ENCODE measurements around the gene NFYB.
A peak's percentile ranks its signal among the peaks of the same experiment; 100 is the strongest.

The NFYB gene

DNA sequence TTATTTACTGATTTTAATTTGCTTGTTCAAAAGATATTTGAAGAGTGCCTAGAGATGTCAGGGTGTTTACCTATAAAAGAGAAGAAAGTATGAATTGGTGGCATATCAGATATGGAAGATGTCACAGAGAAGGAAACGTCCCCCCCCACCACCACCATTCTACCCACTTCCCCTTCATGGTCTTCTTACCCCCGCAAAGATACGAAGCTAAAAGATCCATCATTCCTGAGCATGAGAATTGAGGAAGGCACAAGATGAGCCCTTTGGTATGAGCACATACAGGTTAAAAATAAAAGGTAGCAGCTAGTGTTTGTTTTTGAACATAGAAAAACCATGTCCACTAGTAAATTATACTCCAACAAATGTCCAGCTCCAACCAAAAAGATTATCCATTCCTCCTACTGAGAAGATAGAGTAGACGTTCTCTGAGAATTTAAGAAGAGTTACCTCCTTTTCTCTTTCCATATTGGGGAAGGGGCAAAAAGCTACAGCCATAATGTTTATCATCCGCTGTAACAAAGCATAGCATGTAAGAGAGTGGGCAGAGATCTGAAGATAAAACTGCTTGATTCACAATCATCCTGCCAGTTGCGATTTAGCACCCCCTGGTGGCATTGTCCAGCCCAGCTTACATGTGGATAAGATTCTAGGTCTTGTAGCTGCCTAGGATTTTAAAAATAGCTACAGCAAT, 29.1 kb downstream of the NFYB start:
- H2BK12ac ChIP-seq (ENCODE audit: low read length) = no peak overlapping the region
- H3K18ac ChIP-seq (ENCODE audit: low read length) = no peak overlapping the region
- H3K14ac ChIP-seq (ENCODE audit: low read length) = no peak overlapping the region
- H2AFZ ChIP-seq (ENCODE audit: insufficient read depth, low read length, poor library complexity) = no peak overlapping the region
- H3K4ac ChIP-seq (ENCODE audit: low read depth, low read length) = no peak overlapping the region
- H3K79me1 ChIP-seq (ENCODE audit: low read length) = no peaks in the 10 kb centered on the region
- H4K8ac ChIP-seq (ENCODE audit: low read depth, low read length) = no peak overlapping the region
- H3K9me3 ChIP-seq (ENCODE audit: insufficient read depth, low read depth, low read length) = no peaks in the 10 kb centered on the region
- no peak overlapping the region for H2BK5ac ChIP-seq (ENCODE audit: low read depth, low read length, poor library complexity)
- H3K9ac ChIP-seq (ENCODE audit: low read length) = no peak overlapping the region
- no peak overlapping the region for H4K91ac ChIP-seq (ENCODE audit: low read depth, low read length)
- DNase-seq = peak; percentile 71 to 91
- H3K36me3 ChIP-seq (ENCODE audit: control insufficient read depth in 1 of 2, insufficient read depth in 2 of 2, low read length in 2 of 2) = no peaks in the 10 kb centered on the region
- H3K27me3 ChIP-seq (ENCODE audit: insufficient read depth, low read length) = no peaks in the 10 kb centered on the region
- H3K4me3 ChIP-seq (ENCODE audit: low read depth, low read length) = no peak overlapping the region
- no peaks in the 10 kb centered on the region for H3K4me1 ChIP-seq (ENCODE audit: control insufficient read depth in 1 of 2, insufficient read depth in 2 of 2, low read length in 2 of 2)
- no peak overlapping the region for H3K27ac ChIP-seq (ENCODE audit: low read depth, low read length)
- no CpG with 5 or more reads among the region's 6 CpGs for WGBS (ENCODE audit: extremely low coverage, insufficient coverage, insufficient read length)
- no peak overlapping the region for H3K4me2 ChIP-seq (ENCODE audit: low read length)
- H2AK5ac ChIP-seq (ENCODE audit: low read length) = no peak overlapping the region
- no peak overlapping the region for H4K12ac ChIP-seq (ENCODE audit: low read depth, low read length)
- no peaks in the 10 kb centered on the region for H3K79me2 ChIP-seq (ENCODE audit: control insufficient read depth, insufficient read depth, low read length, poor library complexity)
- H3K23ac ChIP-seq (ENCODE audit: low read length) = no peak overlapping the region
- no peak overlapping the region for H2BK120ac ChIP-seq (ENCODE audit: insufficient read depth, low read length, poor library complexity)

DNA sequence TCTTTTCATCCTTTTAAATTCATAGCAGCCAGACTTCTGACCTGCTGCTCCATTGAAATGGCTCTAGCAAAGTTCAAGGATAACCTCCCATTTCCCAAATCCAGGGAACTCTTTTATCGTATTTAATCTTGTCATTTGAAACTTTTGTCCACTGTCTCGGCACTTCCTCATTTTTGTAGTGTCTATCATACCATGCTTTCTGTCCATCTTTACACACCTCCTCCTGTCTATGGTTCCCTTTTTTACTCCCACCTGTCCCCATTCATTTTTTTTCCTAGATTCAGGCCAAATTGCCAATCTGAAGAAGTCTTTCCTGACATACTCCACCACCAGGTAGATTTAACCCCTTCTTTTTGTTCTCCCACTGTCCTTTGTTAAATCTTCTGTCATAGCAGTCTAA, 31.0 kb downstream of the NFYB start:
- H3K18ac ChIP-seq (ENCODE audit: low read length) = no peak overlapping the region
- peak in 1 of 2 donors; percentile 32 for DNase-seq
- no peak overlapping the region for H3K4me3 ChIP-seq (ENCODE audit: low read depth, low read length)
- no peak overlapping the region for H4K12ac ChIP-seq (ENCODE audit: low read depth, low read length)
- no peak overlapping the region for H3K4ac ChIP-seq (ENCODE audit: low read depth, low read length)
- no peak overlapping the region for H2BK5ac ChIP-seq (ENCODE audit: low read depth, low read length, poor library complexity)
- no peak overlapping the region for H3K4me2 ChIP-seq (ENCODE audit: low read length)
- no peaks in the 10 kb centered on the region for H3K27me3 ChIP-seq (ENCODE audit: insufficient read depth, low read length)
- H3K9me3 ChIP-seq (ENCODE audit: insufficient read depth, low read depth, low read length) = no peaks in the 10 kb centered on the region
- no peaks in the 10 kb centered on the region for H3K4me1 ChIP-seq (ENCODE audit: control insufficient read depth in 1 of 2, insufficient read depth in 2 of 2, low read length in 2 of 2)
- no peaks in the 10 kb centered on the region for H3K36me3 ChIP-seq (ENCODE audit: control insufficient read depth in 1 of 2, insufficient read depth in 2 of 2, low read length in 2 of 2)
- no peak overlapping the region for H4K91ac ChIP-seq (ENCODE audit: low read depth, low read length)
- no peak overlapping the region for H2AK5ac ChIP-seq (ENCODE audit: low read length)
- WGBS (ENCODE audit: extremely low coverage, insufficient coverage, insufficient read length) = no CpG with 5 or more reads among the region's 2 CpGs
- no peaks in the 10 kb centered on the region for H3K79me1 ChIP-seq (ENCODE audit: low read length)
- no peak overlapping the region for H2AFZ ChIP-seq (ENCODE audit: insufficient read depth, low read length, poor library complexity)
- no peak overlapping the region for H3K9ac ChIP-seq (ENCODE audit: low read length)
- H2BK12ac ChIP-seq (ENCODE audit: low read length) = no peak overlapping the region
- H3K23ac ChIP-seq (ENCODE audit: low read length) = no peak overlapping the region
- no peak overlapping the region for H2BK120ac ChIP-seq (ENCODE audit: insufficient read depth, low read length, poor library complexity)
- no peak overlapping the region for H3K27ac ChIP-seq (ENCODE audit: low read depth, low read length)
- no peak overlapping the region for H3K14ac ChIP-seq (ENCODE audit: low read length)
- H4K8ac ChIP-seq (ENCODE audit: low read depth, low read length) = no peak overlapping the region
- H3K79me2 ChIP-seq (ENCODE audit: control insufficient read depth, insufficient read depth, low read length, poor library complexity) = no peaks in the 10 kb centered on the region

DNA sequence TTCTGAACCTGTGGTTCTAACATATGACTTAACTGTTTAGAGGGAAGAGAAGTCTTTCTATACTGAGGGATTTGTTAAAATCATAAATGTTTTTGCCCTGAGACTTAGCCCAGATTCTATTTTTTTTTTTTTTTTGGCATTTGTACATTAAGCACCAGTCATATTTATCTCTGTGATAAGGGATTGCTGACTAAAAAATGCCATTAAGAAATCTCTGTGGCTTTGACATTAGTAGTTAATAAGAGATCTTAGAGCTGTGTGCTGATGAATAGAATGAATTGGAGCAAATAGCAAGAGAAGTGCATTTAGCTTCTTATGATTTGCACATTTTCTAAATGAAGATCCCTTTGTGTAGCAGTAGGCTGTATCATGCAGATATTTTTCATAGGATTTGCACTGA, 32.5 kb downstream of the NFYB start:
- H3K18ac ChIP-seq (ENCODE audit: low read length) = no peak overlapping the region
- H3K14ac ChIP-seq (ENCODE audit: low read length) = no peak overlapping the region
- H3K4ac ChIP-seq (ENCODE audit: low read depth, low read length) = no peak overlapping the region
- no peaks in the 10 kb centered on the region for H3K79me1 ChIP-seq (ENCODE audit: low read length)
- no peak overlapping the region for H3K9ac ChIP-seq (ENCODE audit: low read length)
- no peak overlapping the region for H4K8ac ChIP-seq (ENCODE audit: low read depth, low read length)
- H2AK5ac ChIP-seq (ENCODE audit: low read length) = no peak overlapping the region
- H3K27ac ChIP-seq (ENCODE audit: low read depth, low read length) = no peak overlapping the region
- DNase-seq = no peak
- H3K23ac ChIP-seq (ENCODE audit: low read length) = no peak overlapping the region
- H3K4me1 ChIP-seq (ENCODE audit: control insufficient read depth in 1 of 2, insufficient read depth in 2 of 2, low read length in 2 of 2) = no peaks in the 10 kb centered on the region
- H3K79me2 ChIP-seq (ENCODE audit: control insufficient read depth, insufficient read depth, low read length, poor library complexity) = no peaks in the 10 kb centered on the region
- no peak overlapping the region for H2BK5ac ChIP-seq (ENCODE audit: low read depth, low read length, poor library complexity)
- H3K9me3 ChIP-seq (ENCODE audit: insufficient read depth, low read depth, low read length) = no peaks in the 10 kb centered on the region
- H3K27me3 ChIP-seq (ENCODE audit: insufficient read depth, low read length) = no peaks in the 10 kb centered on the region
- H3K36me3 ChIP-seq (ENCODE audit: control insufficient read depth in 1 of 2, insufficient read depth in 2 of 2, low read length in 2 of 2) = peaks cover 0 to 3% of the 10 kb centered on the region in 2 experiments
- no peak overlapping the region for H4K91ac ChIP-seq (ENCODE audit: low read depth, low read length)
- no peak overlapping the region for H2BK120ac ChIP-seq (ENCODE audit: insufficient read depth, low read length, poor library complexity)
- H2BK12ac ChIP-seq (ENCODE audit: low read length) = no peak overlapping the region
- H2AFZ ChIP-seq (ENCODE audit: insufficient read depth, low read length, poor library complexity) = no peak overlapping the region
- no peak overlapping the region for H4K12ac ChIP-seq (ENCODE audit: low read depth, low read length)
- no peak overlapping the region for H3K4me2 ChIP-seq (ENCODE audit: low read length)
- H3K4me3 ChIP-seq (ENCODE audit: low read depth, low read length) = no peak overlapping the region

DNA sequence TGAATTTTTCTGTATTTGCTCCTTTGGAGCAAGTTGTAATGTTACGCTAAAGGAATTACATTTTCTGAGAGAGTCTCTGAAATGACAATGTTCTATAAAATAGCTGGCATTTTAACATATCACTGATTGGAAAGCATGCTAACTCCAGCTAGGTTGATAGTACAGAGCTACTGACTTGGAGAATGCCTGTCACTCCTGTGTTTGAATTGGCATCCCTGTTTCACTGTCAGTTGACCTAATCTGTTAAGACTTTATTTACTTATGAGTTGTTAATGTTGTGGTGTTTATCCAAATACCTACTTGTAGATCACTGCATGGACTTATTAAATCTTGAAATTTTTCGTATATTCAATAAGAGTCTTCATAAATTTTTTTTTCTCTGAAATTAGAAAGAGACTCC, 40.1 kb downstream of the NFYB start:
- no peaks in the 10 kb centered on the region for H3K4me1 ChIP-seq (ENCODE audit: control insufficient read depth in 1 of 2, insufficient read depth in 2 of 2, low read length in 2 of 2)
- H3K79me1 ChIP-seq (ENCODE audit: low read length) = no peaks in the 10 kb centered on the region
- H3K23ac ChIP-seq (ENCODE audit: low read length) = no peak overlapping the region
- H2AK5ac ChIP-seq (ENCODE audit: low read length) = no peak overlapping the region
- H3K79me2 ChIP-seq (ENCODE audit: control insufficient read depth, insufficient read depth, low read length, poor library complexity) = no peaks in the 10 kb centered on the region
- H3K4me3 ChIP-seq (ENCODE audit: low read depth, low read length) = no peak overlapping the region
- H2BK5ac ChIP-seq (ENCODE audit: low read depth, low read length, poor library complexity) = no peak overlapping the region
- no peak overlapping the region for H4K12ac ChIP-seq (ENCODE audit: low read depth, low read length)
- H3K27me3 ChIP-seq (ENCODE audit: insufficient read depth, low read length) = no peaks in the 10 kb centered on the region
- H3K36me3 ChIP-seq (ENCODE audit: control insufficient read depth in 1 of 2, insufficient read depth in 2 of 2, low read length in 2 of 2) = peaks cover 9 to 16% of the 10 kb centered on the region in 2 experiments
- no peak overlapping the region for H3K4me2 ChIP-seq (ENCODE audit: low read length)
- H3K9me3 ChIP-seq (ENCODE audit: insufficient read depth, low read depth, low read length) = peaks cover 2% of the 10 kb centered on the region
- H2BK120ac ChIP-seq (ENCODE audit: insufficient read depth, low read length, poor library complexity) = no peak overlapping the region
- H3K18ac ChIP-seq (ENCODE audit: low read length) = no peak overlapping the region
- H2AFZ ChIP-seq (ENCODE audit: insufficient read depth, low read length, poor library complexity) = no peak overlapping the region
- H3K9ac ChIP-seq (ENCODE audit: low read length) = no peak overlapping the region
- no peak overlapping the region for H3K27ac ChIP-seq (ENCODE audit: low read depth, low read length)
- no peak overlapping the region for H4K8ac ChIP-seq (ENCODE audit: low read depth, low read length)
- DNase-seq = no peak
- H3K14ac ChIP-seq (ENCODE audit: low read length) = no peak overlapping the region
- H3K4ac ChIP-seq (ENCODE audit: low read depth, low read length) = no peak overlapping the region
- no peak overlapping the region for H2BK12ac ChIP-seq (ENCODE audit: low read length)
- no CpG with 5 or more reads among the region's 2 CpGs for WGBS (ENCODE audit: extremely low coverage, insufficient coverage, insufficient read length)
- H4K91ac ChIP-seq (ENCODE audit: low read depth, low read length) = no peak overlapping the region
